C4-2B (cell line): ENCODE data around the gene BAIAP3.

Source experiments
- ZFX ChIP-seq: fragments of 450-650 bp; IDR thresholded peaks from 2 replicates; pipeline ENCODE4 v1.6.1; 2017
- TF ChIP-seq, protein P1 (sequence below): fragments of 450-650 bp; conservative IDR thresholded peaks from 2 replicates; pipeline ENCODE4 v1.5.1; 2017; ENCODE audit warnings: mild to moderate bottlenecking

DNA sequence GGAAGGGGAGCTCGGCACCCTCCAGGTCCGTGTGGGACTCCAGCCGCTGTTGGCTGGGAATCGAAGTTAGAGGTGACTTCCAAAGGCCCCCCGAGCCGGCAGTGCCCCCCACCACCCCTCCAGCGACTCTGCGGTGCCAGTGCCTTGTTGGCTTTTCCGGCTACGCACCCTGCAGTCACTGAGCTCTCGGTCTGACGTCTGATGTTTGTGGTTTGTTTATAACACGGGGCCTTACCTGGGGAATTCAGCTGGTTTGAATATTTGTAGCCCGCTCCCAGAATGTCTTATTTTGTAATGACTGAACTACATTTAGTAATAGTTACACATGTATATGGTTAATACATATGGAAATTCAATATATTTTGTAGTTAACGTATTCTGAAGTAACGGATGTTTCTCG, 7.1 kb upstream of the BAIAP3 start:
- TF ChIP-seq, protein P1, sequence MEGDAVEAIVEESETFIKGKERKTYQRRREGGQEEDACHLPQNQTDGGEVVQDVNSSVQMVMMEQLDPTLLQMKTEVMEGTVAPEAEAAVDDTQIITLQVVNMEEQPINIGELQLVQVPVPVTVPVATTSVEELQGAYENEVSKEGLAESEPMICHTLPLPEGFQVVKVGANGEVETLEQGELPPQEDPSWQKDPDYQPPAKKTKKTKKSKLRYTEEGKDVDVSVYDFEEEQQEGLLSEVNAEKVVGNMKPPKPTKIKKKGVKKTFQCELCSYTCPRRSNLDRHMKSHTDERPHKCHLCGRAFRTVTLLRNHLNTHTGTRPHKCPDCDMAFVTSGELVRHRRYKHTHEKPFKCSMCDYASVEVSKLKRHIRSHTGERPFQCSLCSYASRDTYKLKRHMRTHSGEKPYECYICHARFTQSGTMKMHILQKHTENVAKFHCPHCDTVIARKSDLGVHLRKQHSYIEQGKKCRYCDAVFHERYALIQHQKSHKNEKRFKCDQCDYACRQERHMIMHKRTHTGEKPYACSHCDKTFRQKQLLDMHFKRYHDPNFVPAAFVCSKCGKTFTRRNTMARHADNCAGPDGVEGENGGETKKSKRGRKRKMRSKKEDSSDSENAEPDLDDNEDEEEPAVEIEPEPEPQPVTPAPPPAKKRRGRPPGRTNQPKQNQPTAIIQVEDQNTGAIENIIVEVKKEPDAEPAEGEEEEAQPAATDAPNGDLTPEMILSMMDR: no peak
- no peak for TF ChIP-seq ZFX
